Measurements from ENCODE around the gene SORBS1. TPM values are rescaled to one million over a fixed set of nuclear protein-coding genes. Genes with fewer than 3 reads are reported as not detected.

The SORBS1 gene
- total RNA-seq, 4 donors from 2014 or later = 28.1 to 92.5 (median 41.7) TPM

GRCh38 chr10:95532536-95532935 is 28.6 kb downstream of the SORBS1 start:
- TF ChIP-seq CTCF (IDR thresholded peaks at IDR 0.05) = no peak
- no peak for TF ChIP-seq POLR2AphosphoS5 (IDR thresholded peaks at IDR 0.05)
- TF ChIP-seq POLR2A (IDR thresholded peaks at IDR 0.05) = no peak
- no peak for TF ChIP-seq EP300 (IDR thresholded peaks at IDR 0.05)
- no peaks in the 10 kb centered on the region for H3K36me3 ChIP-seq
- H3K4me1 ChIP-seq = peaks cover 10% of the 10 kb centered on the region
- no peak for DNase-seq (ENCODE audit: low spot score in 2 of 2)
- no peaks in the 10 kb centered on the region for H3K9me3 ChIP-seq
- no peak overlapping the region for H3K4me3 ChIP-seq
- H3K27me3 ChIP-seq = no peaks in the 10 kb centered on the region
- 97% methylated on average over 2 of the region's 2 CpGs for WGBS
- H3K27ac ChIP-seq = no peak overlapping the region

GRCh38 chr10:95531994-95532399 is 29.2 kb downstream of the SORBS1 start:
- Histone ChIP-seq H3K27me3 (no peaks in the 10 kb centered on the region), H3K27ac (no peak overlapping the region), H3K4me3 (no peak overlapping the region), H3K4me1 (peaks cover 10% of the 10 kb centered on the region), H3K9me3 (no peaks in the 10 kb centered on the region), H3K36me3 (no peaks in the 10 kb centered on the region)
- WGBS = 60% methylated on average over 1 of the region's 2 CpGs
- no peak for DNase-seq (ENCODE audit: low spot score in 2 of 2)
- no peak for TF ChIP-seq POLR2A (IDR thresholded peaks at IDR 0.05)
- TF ChIP-seq POLR2AphosphoS5 (IDR thresholded peaks at IDR 0.05) = no peak
- no peak for TF ChIP-seq CTCF (IDR thresholded peaks at IDR 0.05)
- no peak for TF ChIP-seq EP300 (IDR thresholded peaks at IDR 0.05)

- no peak for TF ChIP-seq POLR2AphosphoS5 (IDR thresholded peaks at IDR 0.05)
- TF ChIP-seq POLR2A (IDR thresholded peaks at IDR 0.05) = no peak
- no peak for TF ChIP-seq CTCF (IDR thresholded peaks at IDR 0.05)
- no peak for TF ChIP-seq EP300 (IDR thresholded peaks at IDR 0.05)
These were observed 29.9 kb downstream of the SORBS1 start for GRCh38 chr10:95531058-95531809.

GRCh38 chr10:95530561-95530960 is 30.6 kb downstream of the SORBS1 start:
- 83% methylated on average over 3 of the region's 4 CpGs for WGBS
- Histone ChIP-seq H3K27me3 (no peaks in the 10 kb centered on the region), H3K9me3 (no peaks in the 10 kb centered on the region), H3K4me1 (peaks cover 10% of the 10 kb centered on the region), H3K4me3 (no peak overlapping the region), H3K27ac (no peak overlapping the region), H3K36me3 (no peaks in the 10 kb centered on the region)
- TF ChIP-seq POLR2A (IDR thresholded peaks at IDR 0.05) = no peak
- TF ChIP-seq POLR2AphosphoS5 (IDR thresholded peaks at IDR 0.05) = no peak
- DNase-seq (ENCODE audit: low spot score in 2 of 2) = no peak

More at GRCh38 chr10:95531058-95531809, 29.9 kb downstream of the SORBS1 start:
- H3K27ac ChIP-seq = no peak overlapping the region
- H3K27me3 ChIP-seq = no peaks in the 10 kb centered on the region
- H3K4me3 ChIP-seq = no peak overlapping the region
- H3K36me3 ChIP-seq = no peaks in the 10 kb centered on the region
- DNase-seq (ENCODE audit: low spot score in 2 of 2) = no peak
- no peaks in the 10 kb centered on the region for H3K9me3 ChIP-seq
- 67% methylated on average over 12 of the region's 13 CpGs for WGBS
- peaks cover 10% of the 10 kb centered on the region for H3K4me1 ChIP-seq

GRCh38 chr10:95530029-95530428 is 31.1 kb downstream of the SORBS1 start:
- H3K36me3 ChIP-seq = no peaks in the 10 kb centered on the region
- no peak overlapping the region for H3K4me3 ChIP-seq
- H3K27ac ChIP-seq = no peak overlapping the region
- WGBS = 89% methylated on average over 2 of the region's 2 CpGs
- H3K27me3 ChIP-seq = no peaks in the 10 kb centered on the region
- TF ChIP-seq POLR2AphosphoS5 (IDR thresholded peaks at IDR 0.05) (no peak), CTCF (IDR thresholded peaks at IDR 0.05) (no peak), EP300 (IDR thresholded peaks at IDR 0.05) (no peak), POLR2A (IDR thresholded peaks at IDR 0.05) (no peak)
- H3K4me1 ChIP-seq = peaks cover 10% of the 10 kb centered on the region
- H3K9me3 ChIP-seq = no peaks in the 10 kb centered on the region
- DNase-seq (ENCODE audit: low spot score in 2 of 2) = no peak

Data from suprapubic skin (tissue), 4 donors.